GM12874 (cell line): ENCODE results near the gene C16orf95.

Source experiments
- CTCF ChIP-seq: IDR thresholded peaks from 2 replicates; pipeline ENCODE4 v1.5.1; 2011; ENCODE audit warnings: low read depth, mild to moderate bottlenecking, control low read depth, low read length, moderate library complexity; ENCODE audit not compliant: insufficient read depth

Gene C16orf95

GRCh38 chr16:87327798-87328495 is 10.8 kb upstream of the C16orf95 start:
- TF ChIP-seq CTCF: no peak

GRCh38 chr16:87326151-87326571 is 9.0 kb upstream of the C16orf95 start:
- no peak for TF ChIP-seq CTCF

- no peak for TF ChIP-seq CTCF
Observed at GRCh38 chr16:87325423-87325858, 8.2 kb upstream of the C16orf95 start.

- TF ChIP-seq CTCF: peak; percentile 84
Observed at GRCh38 chr16:87324411-87325275, 7.5 kb upstream of the C16orf95 start.

- TF ChIP-seq CTCF: no peak
Observed at GRCh38 chr16:87323727-87324410, 6.7 kb upstream of the C16orf95 start.

GRCh38 chr16:87322833-87323726 is 5.9 kb upstream of the C16orf95 start:
- TF ChIP-seq CTCF: no peak
